ENCODE data around the gene TMEM145.

DNA sequence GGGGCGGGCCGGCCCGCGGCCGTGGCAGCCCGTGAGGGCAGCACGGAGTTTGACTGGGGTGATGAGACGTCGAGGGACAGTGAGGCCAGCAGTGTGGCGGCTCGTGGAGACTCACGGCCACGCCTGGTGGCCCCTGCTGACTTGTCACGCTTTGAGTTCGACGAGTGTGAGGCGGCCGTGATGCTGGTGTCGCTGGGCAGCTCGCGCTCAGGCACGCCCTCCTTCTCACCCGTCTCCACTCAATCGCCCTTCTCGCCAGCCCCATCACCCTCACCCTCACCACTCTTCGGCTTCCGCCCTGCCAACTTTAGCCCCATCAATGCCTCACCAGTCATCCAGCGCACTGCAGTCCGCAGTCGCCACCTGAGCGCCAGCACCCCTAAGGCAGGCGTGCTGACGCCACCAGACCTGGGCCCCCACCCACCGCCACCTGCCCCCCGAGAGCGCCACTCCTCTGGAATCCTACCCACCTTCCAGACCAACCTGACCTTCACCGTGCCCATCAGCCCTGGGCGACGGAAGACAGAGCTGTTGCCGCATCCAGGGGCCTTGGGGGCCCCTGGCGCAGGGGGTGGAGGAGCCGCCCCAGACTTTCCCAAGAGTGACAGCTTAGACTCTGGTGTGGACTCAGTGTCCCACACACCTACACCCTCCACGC, 39.6 kb upstream of the TMEM145 start:
- TF ChIP-seq, protein P1, sequence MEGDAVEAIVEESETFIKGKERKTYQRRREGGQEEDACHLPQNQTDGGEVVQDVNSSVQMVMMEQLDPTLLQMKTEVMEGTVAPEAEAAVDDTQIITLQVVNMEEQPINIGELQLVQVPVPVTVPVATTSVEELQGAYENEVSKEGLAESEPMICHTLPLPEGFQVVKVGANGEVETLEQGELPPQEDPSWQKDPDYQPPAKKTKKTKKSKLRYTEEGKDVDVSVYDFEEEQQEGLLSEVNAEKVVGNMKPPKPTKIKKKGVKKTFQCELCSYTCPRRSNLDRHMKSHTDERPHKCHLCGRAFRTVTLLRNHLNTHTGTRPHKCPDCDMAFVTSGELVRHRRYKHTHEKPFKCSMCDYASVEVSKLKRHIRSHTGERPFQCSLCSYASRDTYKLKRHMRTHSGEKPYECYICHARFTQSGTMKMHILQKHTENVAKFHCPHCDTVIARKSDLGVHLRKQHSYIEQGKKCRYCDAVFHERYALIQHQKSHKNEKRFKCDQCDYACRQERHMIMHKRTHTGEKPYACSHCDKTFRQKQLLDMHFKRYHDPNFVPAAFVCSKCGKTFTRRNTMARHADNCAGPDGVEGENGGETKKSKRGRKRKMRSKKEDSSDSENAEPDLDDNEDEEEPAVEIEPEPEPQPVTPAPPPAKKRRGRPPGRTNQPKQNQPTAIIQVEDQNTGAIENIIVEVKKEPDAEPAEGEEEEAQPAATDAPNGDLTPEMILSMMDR (IDR thresholded peaks at IDR 0.05), result no peak
- TF ChIP-seq POLR2A (IDR thresholded peaks at IDR 0.05) (no peak), EP300 (IDR thresholded peaks at IDR 0.05) (no peak)
